Endothelial cell of umbilical vein (primary cell): ENCODE data around the gene PNKP.

Experiments used
- CTCF ChIP-seq, 2 donors: IDR thresholded peaks; 1 replicate in 1 of 2; 2 replicates in 1 of 2; pipeline ENCODE4 v1.5.1; 2011; ENCODE audit warnings: low read length in 2 of 2, mild to moderate bottlenecking in 2 of 2, moderate library complexity in 2 of 2, control low read depth in 1 of 2, inconsistent platforms in 1 of 2, low read depth in 1 of 2; ENCODE audit not compliant: insufficient read depth in 1 of 2; ENCODE audit errors: extremely low read depth in 1 of 2
- MYC ChIP-seq: IDR thresholded peaks from one replicate; pipeline ENCODE4 v1.6.1; 2011; ENCODE audit warnings: mild to moderate bottlenecking, low read depth, low read length
- POLR2A ChIP-seq: IDR thresholded peaks from 2 replicates; pipeline ENCODE4 v1.6.1; 2012; ENCODE audit warnings: low read depth, mild to moderate bottlenecking, control low read depth, low read length
- POLR2AphosphoS5 ChIP-seq: IDR thresholded peaks from 2 replicates; pipeline ENCODE4 v1.6.1; 2012; ENCODE audit warnings: low read depth, mild to moderate bottlenecking, control low read depth, low read length, moderate library complexity; ENCODE audit not compliant: insufficient read depth

GRCh38 chr19:49887037-49887664, 19.8 kb upstream of the PNKP start:
- no peak for TF ChIP-seq CTCF (IDR thresholded peaks at IDR 0.05; ENCODE audit: extremely low read depth in 1 of 2, insufficient read depth in 1 of 2, low read depth in 1 of 2, low read length in 2 of 2)
- TF ChIP-seq MYC: no peak
- no peak for TF ChIP-seq POLR2A
- no peak for TF ChIP-seq POLR2AphosphoS5
